Measurements from ENCODE around the gene DNAJA2.

DNA sequence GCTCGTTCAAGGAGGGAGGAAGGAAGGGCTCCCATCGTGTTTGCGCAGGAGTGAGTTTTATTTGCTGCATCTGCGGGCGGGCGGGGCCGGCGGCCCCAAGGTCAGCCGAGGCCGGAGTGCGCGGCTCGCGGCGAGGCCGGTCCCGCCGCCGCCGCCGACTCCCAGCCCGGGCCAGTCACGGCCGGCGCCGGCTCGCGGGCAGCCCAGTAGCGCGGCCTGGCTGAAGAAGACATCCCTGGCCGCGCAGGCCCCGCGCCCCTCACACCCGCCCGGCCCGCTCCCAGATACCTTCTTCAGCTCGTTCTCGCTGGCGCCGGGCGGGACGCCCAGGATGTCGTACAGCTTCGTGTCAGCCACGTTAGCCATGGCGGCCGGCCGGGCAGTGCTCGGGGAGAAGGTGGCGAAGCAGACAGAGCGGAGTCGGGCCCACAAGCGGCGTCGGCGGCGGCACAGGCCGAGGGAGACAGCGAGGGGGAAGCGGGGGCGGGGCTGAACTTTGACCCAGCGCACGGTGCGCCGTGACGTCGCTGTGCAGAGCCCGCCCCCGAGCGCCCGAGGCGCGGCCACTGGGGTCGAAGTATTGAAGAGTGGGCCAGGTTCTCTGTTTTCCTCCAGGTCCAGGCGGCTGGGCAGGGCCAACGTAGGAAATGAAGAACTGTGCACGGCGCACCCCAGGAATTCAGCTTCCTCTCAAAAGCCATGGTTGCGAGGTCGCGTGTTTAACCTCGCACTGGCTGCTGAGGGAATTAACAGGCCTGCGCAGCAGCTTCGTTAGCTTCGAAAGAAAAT, at the start of gene DNAJA2:
- TF ChIP-seq POLR2AphosphoS5 (IDR thresholded peaks at IDR 0.05; ENCODE audit: low read depth, low read length), result peak; percentile 80; the same call in 1 of the 2 replicates
- peak; percentile 74 for TF ChIP-seq TAF1 (IDR thresholded peaks at IDR 0.05; ENCODE audit: borderline replicate concordance, low read depth, low read length)

All from GM12892 (cell line).